ENCODE data around the gene RBMS3. TPM values are rescaled to one million over a fixed set of nuclear protein-coding genes. Genes with fewer than 3 reads are reported as not detected.

RBMS3 gene
- total RNA-seq, 1 experiment from 2014 or later = 0.42 TPM

GRCh38 chr3:29281094-29281343, 148 bp downstream of the RBMS3 start:
- Histone ChIP-seq H3K9me2 (ENCODE audit: insufficient read depth) (no peaks in the 10 kb centered on the region), H2AFZ (ENCODE audit: low read depth, low read length, poor library complexity, severe bottlenecking) (peak overlapping the region; percentile 86), H3K27me3 (ENCODE audit: insufficient read depth, low read length) (peaks cover 18% of the 10 kb centered on the region), H3K9me3 (ENCODE audit: control insufficient read depth in 1 of 2, insufficient read depth in 1 of 2, low read depth in 1 of 2, low read length in 2 of 2) (no peaks in the 10 kb centered on the region), H3K79me2 (ENCODE audit: insufficient read depth, low read length) (no peaks in the 10 kb centered on the region), H3K4me2 (ENCODE audit: low read length) (peak overlapping the region; percentile 76), H3K36me3 (ENCODE audit: control insufficient read depth in 1 of 2, insufficient read depth in 2 of 2, low read length in 2 of 2) (no peaks in the 10 kb centered on the region), H3K4me3 (replicated peaks in 1 of 2; ENCODE audit: low read depth in 1 of 2, low read length in 2 of 2) (peak overlapping the region; percentile 32 to 51), H4K20me1 (ENCODE audit: insufficient read depth) (no peaks in the 10 kb centered on the region), H3K27ac (ENCODE audit: low read depth, low read length) (no peak overlapping the region), H3K9ac (ENCODE audit: low read length) (no peak overlapping the region), H3K4me1 (ENCODE audit: control insufficient read depth in 1 of 2, insufficient read depth in 2 of 2, low read length in 2 of 2) (peaks cover 5 to 9% of the 10 kb centered on the region in 2 experiments; a peak in 2 of 4 replicates)
- ChIA-PET RAD21 (ENCODE audit: low non-redundant PET in 1 of 2, low total read pairs in 2 of 2, uncharacterized antibody in 2 of 2, unreplicated experiment in 2 of 2) (no interaction called here), POLR2A (interaction anchor here (0.7 to 0.9 kb wide), 2 partner anchors 12 to 118 kb away, joined by 3 to 6 read pairs; no protein-coding TSS in a partner anchor), CTCF (no interaction called here)
- intact Hi-C loops (cut with micrococcal nuclease) = no loop called here
- ATAC-seq (no peak), DNase-seq (ENCODE audit: low read depth, low spot score) (no peak)
- no TSS peak for BruUV-seq (replicated peaks)
- TF ChIP-seq CTCF (IDR thresholded peaks at IDR 0.05 in 2 of 3, conservative IDR thresholded peaks at IDR 0.05 in 1 of 3; ENCODE audit: borderline replicate concordance in 1 of 3, insufficient read depth in 1 of 3, low read depth in 2 of 3, low read length in 2 of 3) (no peak), EGR1 (IDR thresholded peaks at IDR 0.05; ENCODE audit: low read depth) (no peak), ZNF274 (IDR thresholded peaks at IDR 0.05; ENCODE audit: low read depth, low read length) (no peak), REST (IDR thresholded peaks at IDR 0.05; ENCODE audit: low read depth) (no peak), ATF3 (IDR thresholded peaks at IDR 0.05) (no peak), FOSL1 (IDR thresholded peaks at IDR 0.05; ENCODE audit: low read depth) (no peak), EZH2 (IDR thresholded peaks at IDR 0.05) (no peak), ZBTB33 (IDR thresholded peaks at IDR 0.05; ENCODE audit: extremely low read depth, insufficient replicate concordance, low read length) (no peak), RAD21 (IDR thresholded peaks at IDR 0.05; ENCODE audit: low read depth) (no peak)

Measured in HCT116 (cell line).